H1 (cell line): ENCODE data around the gene MAP4. TPM values are rescaled to one million over a fixed set of nuclear protein-coding genes. Genes with fewer than 3 reads are reported as not detected.

Experiments used
- CTCF ChIA-PET: fragments of 300-600 bp; sonication (Branson Sonifier 250); formaldehyde crosslinking; loops from one replicate; lab custom pipeline; 2021; ENCODE audit not compliant: partially characterized antibody; lab: Charles Lee
- POLR2A ChIA-PET: fragments of 300-600 bp; sonication (Branson Sonifier 250); formaldehyde crosslinking; loops from one replicate; lab custom pipeline; 2021; ENCODE audit warnings: inconsistent platforms; ENCODE audit not compliant: partially characterized antibody; lab: Charles Lee
- DNase-seq, 2 experiments: peaks; one replicate each; pipeline versions ENCODE4 v3.0.0 to v3.0.0-alpha.2; 2010 to 2022; ENCODE audit warnings: low spot score in 2 of 2, low read depth in 1 of 2, mixed read lengths in 1 of 2
- FAIRE-seq: peaks from 2 replicates; lab custom pipeline; 2011; peaks lifted over from hg19 to GRCh38; lab: Jason Lieb, UNC
- H2AFZ ChIP-seq: 2 replicates; pipeline ENCODE4 v1.8.1; 2012; ENCODE audit warnings: low read length, inconsistent platforms
- H2AK5ac ChIP-seq: 2 replicates; pipeline ENCODE4 v1.6.1; 2013; ENCODE audit warnings: low read depth, low read length
- H2BK120ac ChIP-seq: replicated peaks from 2 replicates; pipeline ENCODE3; 2013; ENCODE audit warnings: low read depth, low read length, inconsistent platforms
- H2BK12ac ChIP-seq: 2 replicates; pipeline ENCODE4 v1.6.1; 2013; ENCODE audit warnings: low read depth, low read length
- H2BK15ac ChIP-seq: 2 replicates; pipeline ENCODE4 v1.6.1; 2013; ENCODE audit warnings: low read length
- H2BK20ac ChIP-seq: 2 replicates; pipeline ENCODE4 v1.6.1; 2013; ENCODE audit warnings: low read length
- H2BK5ac ChIP-seq: 2 replicates; pipeline ENCODE4 v1.6.1; 2013; ENCODE audit warnings: low read depth, low read length
- H3K14ac ChIP-seq: 2 replicates; pipeline ENCODE4 v1.6.1; 2013; ENCODE audit warnings: inconsistent platforms; ENCODE audit not compliant: insufficient read length
- H3K18ac ChIP-seq: 2 replicates; pipeline ENCODE4 v1.6.1; 2013; ENCODE audit warnings: low read length; ENCODE audit errors: extremely low read depth
- H3K23ac ChIP-seq: 2 replicates; pipeline ENCODE4 v1.6.1; 2013; ENCODE audit warnings: inconsistent platforms; ENCODE audit not compliant: insufficient read length
- H3K23me2 ChIP-seq: 2 replicates; pipeline ENCODE4 v1.6.1; 2013; ENCODE audit warnings: low read depth, low read length
- H3K27ac ChIP-seq: 2 replicates; pipeline ENCODE4 v1.6.1; 2011; ENCODE audit warnings: low read depth, low read length, inconsistent platforms
- H3K27me3 ChIP-seq, 4 experiments: replicated peaks in 1 of 4; 1 replicate in 1 of 4; 2 replicates in 3 of 4; pipeline versions ENCODE4 v1.6.1 to v1.8.1; 2011 to 2013; ENCODE audit warnings: low read length in 3 of 4, mild to moderate bottlenecking in 3 of 4, inconsistent platforms in 2 of 4, mixed read lengths in 2 of 4, moderate library complexity in 1 of 4; ENCODE audit not compliant: control insufficient read depth in 3 of 4, insufficient read depth in 3 of 4; ENCODE audit errors: extremely low read depth in 1 of 4
- H3K36me3 ChIP-seq, 4 experiments: 2 replicates each; pipeline versions ENCODE4 v1.6.1 to v1.8.1; 2011 to 2013; ENCODE audit warnings: mild to moderate bottlenecking in 4 of 4, low read length in 3 of 4, moderate library complexity in 2 of 4, control low read depth in 1 of 4, inconsistent platforms in 1 of 4; ENCODE audit not compliant: insufficient read depth in 4 of 4, control insufficient read depth in 2 of 4
- H3K4ac ChIP-seq: replicated peaks from 2 replicates; pipeline ENCODE3; 2013; ENCODE audit warnings: low read length, low read depth, mixed read lengths, inconsistent platforms; ENCODE audit not compliant: insufficient read length
- H3K4me1 ChIP-seq, 4 experiments: replicated peaks in 1 of 4; 1 replicate in 1 of 4; 2 replicates in 3 of 4; pipeline versions ENCODE4 v1.6.1 to v1.8.1; 2011 to 2013; ENCODE audit warnings: low read length in 3 of 4, inconsistent platforms in 2 of 4, mixed read lengths in 1 of 4; ENCODE audit not compliant: insufficient read depth in 4 of 4, control insufficient read depth in 3 of 4
- H3K4me2 ChIP-seq, 2 experiments: 2 replicates each; pipeline versions ENCODE4 v1.6.1 to v1.8.1; 2011 to 2013; ENCODE audit warnings: low read depth in 2 of 2, low read length in 2 of 2, control low read depth in 1 of 2, inconsistent platforms in 1 of 2, mild to moderate bottlenecking in 1 of 2; ENCODE audit not compliant: insufficient read depth in 1 of 2
- H3K4me3 ChIP-seq, 4 experiments: fragments of 200-600, 300-600 bp in 1 of 4; sonication (generic), shearing (Covaris generic), sonication (Bioruptor Twin) in 1 of 4; 2 replicates each; pipeline versions ENCODE4 v1.5.1 to v1.8.1; 2011 to 2016; ENCODE audit warnings: low read length in 4 of 4, low read depth in 3 of 4, control low read depth in 2 of 4, inconsistent platforms in 2 of 4, mild to moderate bottlenecking in 2 of 4, mixed read lengths in 1 of 4, moderate library complexity in 1 of 4; ENCODE audit not compliant: insufficient read depth in 2 of 4; ENCODE audit errors: extremely low read depth in 1 of 4
- H3K56ac ChIP-seq: replicated peaks from 2 replicates; pipeline ENCODE3; 2013; ENCODE audit warnings: low read depth, mild to moderate bottlenecking, mixed read lengths, low read length, inconsistent platforms; ENCODE audit not compliant: insufficient read length
- H3K79me1 ChIP-seq: 2 replicates; pipeline ENCODE4 v1.6.1; 2013; ENCODE audit warnings: low read depth, low read length, control low read depth
- H3K79me2 ChIP-seq, 2 experiments: 2 replicates each; pipeline versions ENCODE4 v1.6.1 to v1.8.1; 2012 to 2013; ENCODE audit warnings: low read length in 2 of 2, mild to moderate bottlenecking in 2 of 2, inconsistent platforms in 1 of 2; ENCODE audit not compliant: insufficient read depth in 2 of 2, control insufficient read depth in 1 of 2
- H3K9ac ChIP-seq, 4 experiments: replicated peaks in 1 of 4; 1 replicate in 1 of 4; 2 replicates in 3 of 4; pipeline versions ENCODE4 v1.6.1 to v1.8.1; 2011 to 2013; ENCODE audit warnings: low read depth in 3 of 4, low read length in 3 of 4, control low read depth in 2 of 4, mild to moderate bottlenecking in 2 of 4, moderate library complexity in 2 of 4, inconsistent platforms in 1 of 4; ENCODE audit errors: extremely low read depth in 1 of 4
- H3K9me3 ChIP-seq, 2 experiments: 2 replicates each; pipeline versions ENCODE4 v1.6.1 to v1.8.1; 2012 to 2013; ENCODE audit warnings: mild to moderate bottlenecking in 2 of 2, moderate library complexity in 2 of 2, control low read depth in 1 of 2, inconsistent platforms in 1 of 2, low read depth in 1 of 2, low read length in 1 of 2, mixed read lengths in 1 of 2; ENCODE audit not compliant: insufficient read depth in 2 of 2
- H4K20me1 ChIP-seq, 2 experiments: replicated peaks in 1 of 2; 2 replicates each; pipeline versions ENCODE3 to v1.8.1; 2011 to 2013; ENCODE audit warnings: inconsistent platforms in 2 of 2, low read length in 2 of 2, mild to moderate bottlenecking in 1 of 2; ENCODE audit not compliant: insufficient read depth in 2 of 2, control insufficient read depth in 1 of 2
- H4K5ac ChIP-seq: 2 replicates; pipeline ENCODE4 v1.6.1; 2013; ENCODE audit warnings: low read length, low read depth, mixed read lengths, inconsistent platforms; ENCODE audit not compliant: insufficient read length
- H4K8ac ChIP-seq: 2 replicates; pipeline ENCODE4 v1.8.0; 2013; ENCODE audit warnings: mild to moderate bottlenecking, moderate library complexity, low read length, inconsistent platforms; ENCODE audit not compliant: insufficient read depth; ENCODE audit errors: extremely low read depth
- H4K91ac ChIP-seq: replicated peaks from 2 replicates; pipeline ENCODE3; 2013; ENCODE audit warnings: low read length, mixed read lengths, inconsistent platforms; ENCODE audit not compliant: insufficient read length
- KDM4A ChIP-seq: IDR thresholded peaks from one replicate; pipeline ENCODE4 v1.7.1; 2012; ENCODE audit warnings: low read depth, mild to moderate bottlenecking, moderate library complexity, low read length, inconsistent platforms; ENCODE audit not compliant: severe bottlenecking
- NANOG ChIP-seq: IDR thresholded peaks from 2 replicates; pipeline ENCODE4 v1.6.1; 2011; ENCODE audit warnings: low read length, low read depth, mild to moderate bottlenecking, inconsistent platforms; ENCODE audit not compliant: insufficient read depth, poor library complexity, severe bottlenecking
- NRF1 ChIP-seq: IDR thresholded peaks from 2 replicates; pipeline ENCODE4 v1.6.1; 2011; ENCODE audit warnings: mild to moderate bottlenecking, low read depth, low read length, improper control_type of control experiment
- WGBS, 2 experiments: shearing (Covaris generic) in 1 of 2; methylation state at CpG; one replicate each; pipeline versions ENCODE4 v1.1.6 to v1.1.7; 2013 to 2015; ENCODE audit warnings: low lambda C conversion rate in 2 of 2, mixed read lengths in 2 of 2, inconsistent platforms in 1 of 2, low coverage in 1 of 2, missing lambda C conversion rate in 1 of 2; ENCODE audit not compliant: insufficient replicate concordance in 2 of 2, insufficient coverage in 1 of 2, insufficient read length in 1 of 2; ENCODE audit errors: extremely low coverage in 1 of 2, missing lambda C conversion rate in 1 of 2; 5-methylcytosine and 5-hydroxymethylcytosine counted together
- polyA plus RNA-seq, 7 experiments: library from polyadenylated mRNA; depleted of rRNA in 3 of 7; stranded (reverse) in 5 of 7; unstranded in 2 of 7; fragments of >200 nt in 5 of 7; fragments of 200-250 nt in 2 of 7; gene quantifications; 1 replicate in 5 of 7; 2 replicates in 1 of 7; 4 replicates in 1 of 7; pipeline versions ENCODE4 v1.2.1 to v1.2.3, GENCODE V29; 2011 to 2013; ENCODE audit warnings: missing spikeins in 2 of 7, mixed read lengths in 2 of 7
- total RNA-seq: library from RNA; stranded (reverse); fragmentation: NEBNext Ultra II Directional; extraction: Animal tissue kit (Norgen Biotek cat#: 25700); gene quantifications from 2 replicates; pipeline ENCODE4 v1.2.1, GENCODE V29; 2021

The MAP4 gene
- total and polyA plus RNA-seq, 2 of the 8 experiments (the other 6 are each of a cell fraction or from before 2014, with no cell fraction given): 67.0 to 179 TPM

- Histone ChIP-seq H3K23me2 (no peaks in the 10 kb centered on the region), H2BK15ac (no peak overlapping the region), H3K56ac (peak overlapping the region; percentile 47), H3K18ac (no peak overlapping the region), H3K4ac (no peak overlapping the region), H3K23ac (no peak overlapping the region), H4K8ac (no peak overlapping the region), H3K4me1 (peaks cover under 1 to 8% (median 2%) of the 10 kb centered on the region in 4 experiments; a peak in 4 of 7 replicates), H3K79me1 (no peaks in the 10 kb centered on the region; the same call in 1 of the 2 replicates), H3K27me3 (no peaks in the 10 kb centered on the region), H2BK20ac (no peak overlapping the region), H2BK5ac (no peak overlapping the region), H2AFZ (no peak overlapping the region), H3K14ac (no peak overlapping the region), H3K9me3 (no peaks in the 10 kb centered on the region), H4K91ac (peak overlapping the region; percentile 37)
- ChIA-PET CTCF (interaction anchor here (0.7 kb wide), 1 partner anchor 347 kb away, joined by 3 read pairs; no protein-coding TSS in a partner anchor), POLR2A (interaction anchor here (1.1 kb wide), 1 partner anchor 50 kb away, joined by 5 read pairs; no protein-coding TSS in a partner anchor)
- FAIRE-seq (no peak), DNase-seq (no peak)
- WGBS, 2 experiments: 86% methylated on average over 6 of the region's 6 CpGs; no CpG with 5 or more reads in 1 of the 2 experiments
- TF ChIP-seq NRF1 (no peak), KDM4A (no peak), NANOG (no peak)
- TF ChIP-seq, all 59 proteins: peak for 0
- H3K4me3 ChIP-seq: no peak overlapping the region
- H2BK120ac ChIP-seq: no peak overlapping the region
- H4K20me1 ChIP-seq: no peaks in the 10 kb centered on the region
- peaks cover 0 to 72% of the 10 kb centered on the region in 2 experiments; a peak in 2 of 4 replicates for H3K79me2 ChIP-seq
- no peak overlapping the region for H2AK5ac ChIP-seq
- H4K5ac ChIP-seq: no peak overlapping the region
- H3K27ac ChIP-seq: no peak overlapping the region
- no peak overlapping the region; the same call in 1 of the 2 replicates for H2BK12ac ChIP-seq
- H3K9ac ChIP-seq: no peak overlapping the region
- H3K36me3 ChIP-seq: no peaks in the 10 kb centered on the region
- H3K4me2 ChIP-seq: no peak overlapping the region
These were observed 22.8 kb upstream of the MAP4 start for GRCh38 chr3:48038971-48039481.
